HepG2 (cell line): ENCODE measurements around the gene RABEPK. TPM values are rescaled to one million over a fixed set of nuclear protein-coding genes. Genes with fewer than 3 reads are reported as not detected.

ENCODE experiments used
- ATAC-seq: fragments of 200-7000 bp; cut with Tn5 transposase; 3 replicates; pipeline ENCODE4 v1.9.1; 2020; ENCODE audit warnings: mild to moderate bottlenecking, moderate library complexity
- BruUV-seq: library from RNA; stranded (reverse); fragments of 400-500 nt; replicated peaks from 2 replicates; lab custom pipeline; 2021; lab: Mats Ljungman, UMichigan
- CTCF ChIA-PET: fragments of 300-600 bp; formaldehyde crosslinking; extraction: SDS; loops from one replicate; lab custom pipeline; 2021; ENCODE audit warnings: low total read pairs, inconsistent platforms, low intra/inter-chr PET ratio; lab: Yijun Ruan, JAX
- POLR2A ChIA-PET: fragments of 350-600 bp; sonication (Branson Sonifier 250); formaldehyde crosslinking; loops from one replicate; lab custom pipeline; 2020; ENCODE audit warnings: antibody characterized with exemption, inconsistent platforms; lab: Yijun Ruan, JAX
- DNase-seq: peaks from one replicate; pipeline ENCODE4 v3.0.0-alpha.2; 2015; ENCODE audit warnings: low spot score
- FAIRE-seq: peaks from 3 replicates; lab custom pipeline; 2011; peaks lifted over from hg19 to GRCh38; lab: Jason Lieb, UNC
- H2AFZ ChIP-seq: one replicate; pipeline ENCODE4 v1.6.1; 2011; ENCODE audit warnings: low read length, inconsistent platforms
- H3K27ac ChIP-seq: fragments of 300-600 bp; 3 replicates; pipeline ENCODE4 v1.8.0; 2011; ENCODE audit warnings: mixed run types, mild to moderate bottlenecking, mixed read lengths, low read length, inconsistent platforms; ENCODE audit not compliant: insufficient read depth; ENCODE audit errors: extremely low read length
- H3K27me3 ChIP-seq, 2 experiments: fragments of 200-600 bp in 1 of 2; 2 replicates in 1 of 2; 3 replicates in 1 of 2; pipeline versions ENCODE4 v1.6.0 to v1.8.0; 2011; ENCODE audit warnings: low read length in 2 of 2, mild to moderate bottlenecking in 2 of 2, moderate library complexity in 2 of 2, inconsistent platforms in 1 of 2; ENCODE audit not compliant: insufficient read depth in 2 of 2, control insufficient read depth in 1 of 2
- H3K36me3 ChIP-seq, 2 experiments: fragments of 200-600 bp in 1 of 2; replicated peaks in 1 of 2; 2 replicates in 1 of 2; 3 replicates in 1 of 2; pipeline versions ENCODE4 v1.5.1 to v1.8.0; 2011; ENCODE audit warnings: low read length in 2 of 2, inconsistent platforms in 1 of 2; ENCODE audit not compliant: insufficient read depth in 2 of 2, control insufficient read depth in 1 of 2
- H3K4me1 ChIP-seq: 2 replicates; pipeline ENCODE4 v1.5.1; 2012; ENCODE audit warnings: low read length, inconsistent platforms; ENCODE audit not compliant: insufficient read depth
- H3K4me2 ChIP-seq: 2 replicates; pipeline ENCODE4 v1.6.0; 2011; ENCODE audit warnings: low read depth, low read length, inconsistent platforms
- H3K4me3 ChIP-seq, 3 experiments: fragments of 200-600 bp in 1 of 3; sonication (generic), shearing (Covaris generic) in 1 of 3; replicated peaks in 1 of 3; 2 replicates each; pipeline ENCODE4 v1.5.1; 2011 to 2016; ENCODE audit warnings: low read length in 3 of 3, inconsistent platforms in 2 of 3, low read depth in 2 of 3, mild to moderate bottlenecking in 2 of 3, control low read depth in 1 of 3, mixed read lengths in 1 of 3; ENCODE audit not compliant: insufficient read depth in 1 of 3
- H3K79me2 ChIP-seq: one replicate; pipeline ENCODE4 v1.6.1; 2011; ENCODE audit warnings: low read length, inconsistent platforms; ENCODE audit not compliant: insufficient read depth
- H3K9ac ChIP-seq: 2 replicates; pipeline ENCODE4 v1.6.0; 2011; ENCODE audit warnings: mild to moderate bottlenecking, low read depth, low read length, inconsistent platforms; ENCODE audit not compliant: insufficient read depth
- H3K9me3 ChIP-seq: 2 replicates; pipeline ENCODE4 v1.5.1; 2012; ENCODE audit warnings: mild to moderate bottlenecking, low read length
- H4K20me1 ChIP-seq: 2 replicates; pipeline ENCODE4 v1.6.0; 2011; ENCODE audit warnings: inconsistent platforms, mild to moderate bottlenecking, low read length, moderate library complexity; ENCODE audit not compliant: insufficient read depth
- BHLHE40 ChIP-seq: IDR thresholded peaks from 2 replicates; pipeline ENCODE4 v1.6.1; 2011; ENCODE audit warnings: low read length, improper control_type of control experiment
- MXD1 ChIP-seq: sonication (generic); formaldehyde crosslinking; IDR thresholded peaks from 2 replicates; pipeline ENCODE4 v1.4.0; 2020; ENCODE audit warnings: mild to moderate bottlenecking, missing genetic modification reagents
- NKX3-1 ChIP-seq: sonication (generic); formaldehyde crosslinking; IDR thresholded peaks from 2 replicates; pipeline ENCODE4 v1.5.0; 2020; ENCODE audit warnings: missing genetic modification reagents
- TERF1 ChIP-seq: sonication (generic); formaldehyde crosslinking; IDR thresholded peaks from 2 replicates; pipeline ENCODE4 v1.8.0; 2022; ENCODE audit warnings: mild to moderate bottlenecking, missing genetic modification reagents, moderate library complexity
- ZBTB25 ChIP-seq: IDR thresholded peaks from 2 replicates; pipeline ENCODE4 v1.6.1; 2018; ENCODE audit warnings: missing genetic modification reagents
- ZNF101 ChIP-seq: sonication (generic); formaldehyde crosslinking; IDR thresholded peaks from 2 replicates; pipeline ENCODE4 v1.4.0; 2020; ENCODE audit warnings: mild to moderate bottlenecking, low read depth, missing genetic modification reagents, borderline replicate concordance
- ZNF124 ChIP-seq: sonication (generic); formaldehyde crosslinking; IDR thresholded peaks from 2 replicates; pipeline ENCODE4 v1.4.0; 2020; ENCODE audit warnings: missing genetic modification reagents
- ZNF468 ChIP-seq: sonication (generic); formaldehyde crosslinking; IDR thresholded peaks from 2 replicates; pipeline ENCODE4 v1.8.0; 2022; ENCODE audit warnings: mild to moderate bottlenecking, moderate library complexity, missing genetic modification reagents
- ZNF619 ChIP-seq: sonication (generic); formaldehyde crosslinking; IDR thresholded peaks from 2 replicates; pipeline ENCODE4 v1.4.0; 2020; ENCODE audit warnings: mild to moderate bottlenecking, missing genetic modification reagents
- ZNF646 ChIP-seq: sonication (generic); formaldehyde crosslinking; IDR thresholded peaks from 2 replicates; pipeline ENCODE4 v1.9.0; 2021; ENCODE audit warnings: mild to moderate bottlenecking, missing genetic modification reagents
- ZSCAN31 ChIP-seq: sonication (generic); formaldehyde crosslinking; IDR thresholded peaks from 2 replicates; pipeline ENCODE4 v1.5.0; 2020; ENCODE audit warnings: low read depth, mild to moderate bottlenecking, missing genetic modification reagents
- WGBS: methylation state at CpG from one replicate; pipeline ENCODE4 v1.1.6; 2017; ENCODE audit warnings: low lambda C conversion rate; 5-methylcytosine and 5-hydroxymethylcytosine counted together
- in situ Hi-C: cut with HindIII; loops from 2 replicates; pipeline ENCODE4 v1.10.0; 2017; ENCODE audit warnings: low pct_unique_long_range_greater_than_20kb; ENCODE audit not compliant: extremely low pct_ligation_motif_present
- intact Hi-C: fragments of 100-400 bp; cut with micrococcal nuclease; formaldehyde crosslinking; loops from one replicate; pipeline ENCODE4 v1.10.0; 2022; ENCODE audit not compliant: unreplicated experiment
- polyA plus RNA-seq, 8 experiments: library from polyadenylated mRNA; depleted of rRNA in 3 of 8; stranded (reverse) in 7 of 8; unstranded in 1 of 8; fragments of >200 nt; fragmentation: Illumina TruSeq in 4 of 8; extraction: Trizol in 4 of 8; gene quantifications; 2 replicates each; pipeline versions ENCODE4 v1.2.1 to v1.2.3, GENCODE V29; 2011 to 2016; ENCODE audit warnings: low read depth in 4 of 8, missing spikeins in 1 of 8, mixed read lengths in 1 of 8; ENCODE audit not compliant: insufficient read depth in 1 of 8
- total RNA-seq, 5 experiments: library from RNA; depleted of rRNA; stranded (reverse); fragments of >200 nt; fragmentation: Illumina TruSeq; extraction: Trizol; gene quantifications; 2 replicates each; pipeline ENCODE4 v1.2.3, GENCODE V29; 2016; ENCODE audit warnings: low read depth in 1 of 5

The RABEPK gene
- total and polyA plus RNA-seq, 2 of the 13 experiments (the other 11 are each of a cell fraction or from before 2014, with no cell fraction given) = 75.5 to 90.0 TPM

GRCh38 chr9:125169895-125170294 lies 30.4 kb upstream of the RABEPK start (continued):
- TF ChIP-seq TERF1 (CRISPR knock-in tag) (no peak), ZBTB25 (CRISPR knock-in tag) (no peak), ZSCAN31 (CRISPR knock-in tag) (no peak), ZNF468 (no peak), NKX3-1 (CRISPR knock-in tag) (no peak), ZNF101 (CRISPR knock-in tag) (no peak), MXD1 (CRISPR knock-in tag) (no peak)
- TF ChIP-seq, all 625 proteins: peak for 0

GRCh38 chr9:125172031-125172755 lies 28.1 kb upstream of the RABEPK start:
- Histone ChIP-seq H3K9me3 (no peaks in the 10 kb centered on the region), H4K20me1 (no peaks in the 10 kb centered on the region), H3K9ac (no peak overlapping the region), H3K36me3 (peaks cover 0 to 11% of the 10 kb centered on the region in 2 experiments; a peak in 1 of 5 replicates), H3K4me1 (peaks cover under 1% of the 10 kb centered on the region; the same call in 1 of the 2 replicates), H3K4me3 (no peak overlapping the region), H3K27ac (no peak overlapping the region), H2AFZ (no peak overlapping the region), H3K79me2 (peaks cover 24% of the 10 kb centered on the region), H3K27me3 (no peaks in the 10 kb centered on the region), H3K4me2 (no peak overlapping the region)
- no TSS peak for BruUV-seq
- WGBS = 96% methylated on average over 6 of the region's 6 CpGs
- CTCF ChIA-PET = no interaction called here
- POLR2A ChIA-PET = no interaction called here
- intact Hi-C loops = no loop called here
- FAIRE-seq (no peak), DNase-seq (no peak), ATAC-seq (no peak)
- in situ Hi-C loops = no loop called here
- TF ChIP-seq ZNF619 (CRISPR knock-in tag) (no peak), ZNF124 (CRISPR knock-in tag) (no peak), ZNF646 (CRISPR knock-in tag) (peak; percentile 41; the same call in 1 of the 2 replicates), BHLHE40 (no peak)
